ENCODE results near the gene SPDYE3. TPM values are rescaled to one million over a fixed set of nuclear protein-coding genes. Genes with fewer than 3 reads are reported as not detected.
"Not testable (repeated sequence)": the region's sequence is repeated elsewhere in the genome, so short reads cannot be mapped to it uniquely, and the experiment has no call there.

SPDYE3 gene
- total RNA-seq, 4 donors from 2014 or later = not detected

DNA sequence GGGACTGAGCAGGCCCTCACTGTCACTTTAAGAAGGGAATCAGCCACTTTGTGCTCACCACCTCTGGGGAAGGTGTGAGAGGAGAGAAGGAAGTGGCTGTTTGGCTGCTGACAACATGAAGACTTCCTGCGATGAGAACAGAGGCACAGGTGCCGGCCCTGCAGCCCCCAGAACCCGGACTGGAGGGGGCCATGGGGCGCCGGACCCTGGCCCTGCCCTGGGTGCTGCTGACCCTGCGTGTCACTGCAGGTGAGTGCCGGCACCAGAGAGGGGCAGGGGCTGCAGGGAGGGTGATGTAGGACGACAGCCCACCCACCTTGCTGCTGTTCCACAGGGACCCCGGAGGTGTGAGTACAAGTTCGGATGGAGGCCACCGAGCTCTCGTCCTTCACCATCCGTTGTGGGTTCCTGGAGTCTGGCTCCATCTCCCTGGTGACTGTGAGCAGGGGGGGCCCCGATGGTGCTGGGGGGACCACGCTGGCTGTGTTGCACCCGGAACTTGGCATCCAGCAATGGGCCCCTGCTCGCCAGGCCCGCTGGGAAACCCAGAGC, 44.8 kb downstream of the SPDYE3 start:
- 85 to 100% methylated on average over 2 to 11 of the region's 18 CpGs for WGBS, 2 donors
- H3K9me3 ChIP-seq; H3K4me3 ChIP-seq (replicated peaks in 1 of 3); H3K27ac ChIP-seq; H3K27me3 ChIP-seq; H3K4me1 ChIP-seq; DNase-seq; intact Hi-C loops (cut with DNase I): not testable (repeated sequence)
- peaks cover 64 to 77% of the 10 kb centered on the region in 2 donors for H3K36me3 ChIP-seq
- TF ChIP-seq POLR2A (IDR thresholded peaks at IDR 0.05) = peak in 1 of 2 donors; percentile 8

DNA sequence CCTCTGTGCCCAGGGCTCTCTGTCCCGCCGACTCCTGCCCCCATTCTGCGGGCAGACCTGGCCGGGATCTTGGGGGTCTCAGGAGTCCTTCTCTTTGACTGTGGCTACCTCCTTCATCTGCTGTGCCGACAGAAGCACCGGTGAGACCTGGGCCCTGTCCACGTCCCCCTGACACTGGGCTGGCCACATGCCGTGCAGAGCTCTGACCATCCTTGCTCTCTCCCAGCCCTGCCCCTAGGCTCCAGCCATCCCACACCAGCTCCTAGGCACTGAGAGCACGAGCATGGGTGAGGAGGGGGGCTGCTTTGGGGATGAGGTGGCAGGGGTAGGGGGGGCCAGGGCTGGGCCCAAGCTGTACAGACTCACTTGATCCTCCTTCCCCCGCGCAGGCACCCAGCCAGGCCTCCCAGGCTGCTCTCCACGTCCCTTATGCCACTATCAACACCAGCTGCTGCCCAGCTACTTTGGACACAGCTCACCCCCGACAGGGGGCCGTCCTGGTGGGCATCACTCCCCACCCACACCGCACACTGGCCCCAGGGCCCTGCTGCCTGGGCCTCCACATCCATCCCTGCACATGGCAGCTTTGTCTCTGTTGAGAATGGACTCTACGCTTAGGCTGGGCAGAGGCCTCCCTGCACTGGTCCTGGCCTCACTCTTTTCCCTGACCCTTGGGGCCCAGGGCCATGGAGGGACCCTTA, 45.6 kb downstream of the SPDYE3 start:
- intact Hi-C loops (cut with DNase I) = no loop called here
- H3K27ac ChIP-seq = no peak overlapping the region
- H3K27me3 ChIP-seq = no peaks in the 10 kb centered on the region
- no peak overlapping the region for H3K4me3 ChIP-seq (replicated peaks in 1 of 3)
- TF ChIP-seq POLR2A (IDR thresholded peaks at IDR 0.05) = no peak
- TF ChIP-seq, protein P1, sequence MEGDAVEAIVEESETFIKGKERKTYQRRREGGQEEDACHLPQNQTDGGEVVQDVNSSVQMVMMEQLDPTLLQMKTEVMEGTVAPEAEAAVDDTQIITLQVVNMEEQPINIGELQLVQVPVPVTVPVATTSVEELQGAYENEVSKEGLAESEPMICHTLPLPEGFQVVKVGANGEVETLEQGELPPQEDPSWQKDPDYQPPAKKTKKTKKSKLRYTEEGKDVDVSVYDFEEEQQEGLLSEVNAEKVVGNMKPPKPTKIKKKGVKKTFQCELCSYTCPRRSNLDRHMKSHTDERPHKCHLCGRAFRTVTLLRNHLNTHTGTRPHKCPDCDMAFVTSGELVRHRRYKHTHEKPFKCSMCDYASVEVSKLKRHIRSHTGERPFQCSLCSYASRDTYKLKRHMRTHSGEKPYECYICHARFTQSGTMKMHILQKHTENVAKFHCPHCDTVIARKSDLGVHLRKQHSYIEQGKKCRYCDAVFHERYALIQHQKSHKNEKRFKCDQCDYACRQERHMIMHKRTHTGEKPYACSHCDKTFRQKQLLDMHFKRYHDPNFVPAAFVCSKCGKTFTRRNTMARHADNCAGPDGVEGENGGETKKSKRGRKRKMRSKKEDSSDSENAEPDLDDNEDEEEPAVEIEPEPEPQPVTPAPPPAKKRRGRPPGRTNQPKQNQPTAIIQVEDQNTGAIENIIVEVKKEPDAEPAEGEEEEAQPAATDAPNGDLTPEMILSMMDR (IDR thresholded peaks at IDR 0.05) = no peak
- peaks cover 58 to 77% of the 10 kb centered on the region in 2 donors for H3K36me3 ChIP-seq
- no peak for DNase-seq
- H3K9me3 ChIP-seq = no peaks in the 10 kb centered on the region
- no peaks in the 10 kb centered on the region for H3K4me1 ChIP-seq
- WGBS, 2 donors = 91 to 93% methylated on average over 5 to 14 of the region's 16 CpGs

DNA sequence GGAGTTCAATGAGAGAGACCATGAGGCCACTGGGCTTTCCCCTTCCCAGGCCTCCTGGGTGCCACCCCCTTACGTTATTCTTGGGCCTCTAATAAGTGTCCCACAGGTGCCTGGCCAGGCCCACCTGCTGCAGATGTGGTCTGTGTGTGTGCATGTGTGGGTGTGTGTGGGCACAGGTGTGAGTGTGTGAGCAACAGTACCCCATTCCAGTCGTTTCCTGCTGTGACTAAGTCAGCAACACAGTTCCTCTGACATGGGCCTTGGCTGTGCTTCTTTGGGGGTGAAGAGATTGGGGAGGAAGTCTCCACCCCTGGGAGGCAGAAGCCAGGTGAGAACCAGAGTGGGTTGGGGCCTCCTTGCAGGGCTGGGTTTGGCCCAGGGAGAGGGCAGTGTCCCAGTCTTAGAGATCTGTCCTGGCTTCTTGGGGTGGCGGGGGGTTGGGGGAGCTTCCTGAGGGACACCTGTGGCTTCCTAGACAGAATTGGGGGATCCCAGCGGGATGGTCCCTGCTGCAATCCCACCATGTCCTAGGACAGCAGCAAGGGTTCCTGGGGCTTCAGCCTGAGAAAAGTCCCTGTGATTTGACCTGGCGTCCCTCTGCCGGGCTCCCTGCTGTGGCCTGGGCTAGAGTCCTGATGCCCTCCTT, 46.3 kb downstream of the SPDYE3 start:
- 95 to 98% methylated on average over 5 to 6 of the region's 6 CpGs for WGBS, 2 donors
- Histone ChIP-seq H3K4me1 (no peaks in the 10 kb centered on the region), H3K9me3 (no peaks in the 10 kb centered on the region), H3K4me3 (replicated peaks in 1 of 3) (no peak overlapping the region), H3K27me3 (no peaks in the 10 kb centered on the region), H3K27ac (no peak overlapping the region), H3K36me3 (peaks cover 60 to 79% of the 10 kb centered on the region in 2 donors)
- intact Hi-C loops (cut with DNase I) = no loop called here
- TF ChIP-seq, protein P1 (IDR thresholded peaks at IDR 0.05) = no peak
- no peak for TF ChIP-seq POLR2A (IDR thresholded peaks at IDR 0.05)
- no peak for DNase-seq

DNA sequence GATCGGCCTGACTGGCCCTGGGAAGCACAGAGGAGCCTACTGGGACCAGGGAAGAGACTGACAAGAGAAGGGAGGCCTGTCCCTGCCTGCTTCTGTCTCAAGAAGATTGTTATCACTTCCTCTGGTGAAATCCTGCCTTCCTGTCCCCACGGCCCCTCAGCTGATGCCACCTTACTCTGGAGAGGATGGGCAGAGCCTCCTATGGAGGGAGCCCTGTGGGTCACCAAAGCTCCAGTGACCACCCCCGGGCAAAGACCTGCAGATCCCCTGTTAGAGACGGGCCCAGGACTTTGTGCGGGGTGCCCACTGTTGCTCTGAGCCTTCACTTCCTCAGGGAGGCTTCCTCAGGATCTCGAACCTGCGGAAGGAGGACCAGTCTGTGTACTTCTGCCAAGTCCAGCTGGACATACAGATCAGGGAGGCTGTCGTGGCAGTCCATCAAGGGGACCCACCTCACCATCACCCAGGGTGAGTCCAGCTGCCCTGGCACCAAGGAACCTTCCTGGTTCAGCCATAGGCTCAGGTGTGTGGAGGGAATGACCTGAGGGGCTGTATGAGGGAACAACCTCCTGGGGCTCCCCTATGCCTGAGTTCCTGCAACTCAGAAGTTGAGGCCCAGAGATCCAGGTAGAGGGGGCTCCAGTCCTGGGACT, 49.0 kb downstream of the SPDYE3 start:
- peaks cover 73 to 88% of the 10 kb centered on the region in 2 donors for H3K36me3 ChIP-seq
- TF ChIP-seq, protein P1 (IDR thresholded peaks at IDR 0.05) = no peak
- no peak for TF ChIP-seq POLR2A (IDR thresholded peaks at IDR 0.05)
- intact Hi-C loops (cut with DNase I) = no loop called here

DNA sequence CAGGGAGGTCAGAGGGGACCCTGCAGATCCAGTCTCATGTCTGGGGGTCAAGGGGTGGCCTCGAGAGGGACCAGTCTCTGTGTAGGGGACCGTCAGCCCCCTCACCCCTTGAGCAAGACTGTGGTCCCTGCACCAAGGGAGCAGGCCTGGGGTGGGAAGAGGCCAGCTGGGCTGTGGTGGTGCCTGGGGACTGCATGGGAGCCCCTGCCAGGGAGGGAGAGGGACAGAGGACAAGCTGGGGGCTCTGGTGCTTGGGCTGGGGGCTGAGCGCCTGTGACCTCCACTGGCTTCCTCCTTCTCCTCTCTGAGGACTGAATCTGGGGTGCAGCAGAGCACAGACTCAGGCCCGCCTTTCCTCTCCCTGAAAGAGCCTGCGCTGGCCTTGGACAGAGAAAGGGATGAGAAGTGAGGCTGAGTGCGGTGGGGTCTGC, 49.6 kb downstream of the SPDYE3 start:
- TF ChIP-seq POLR2A (IDR thresholded peaks at IDR 0.05) = no peak
- TF ChIP-seq, protein P1 (IDR thresholded peaks at IDR 0.05) = no peak
- Histone ChIP-seq H3K4me1 (no peaks in the 10 kb centered on the region), H3K36me3 (peaks cover 75 to 90% of the 10 kb centered on the region in 2 donors), H3K27ac (no peak overlapping the region), H3K9me3 (no peaks in the 10 kb centered on the region), H3K27me3 (no peaks in the 10 kb centered on the region), H3K4me3 (replicated peaks in 1 of 3) (no peak overlapping the region)
- intact Hi-C loops (cut with DNase I) = no loop called here
- 82 to 89% methylated on average over 3 to 4 of the region's 6 CpGs for WGBS, 2 donors
- DNase-seq = no peak

More for the DNA sequence above, 49.0 kb downstream of the SPDYE3 start:
- H3K4me1 ChIP-seq = no peaks in the 10 kb centered on the region
- no peaks in the 10 kb centered on the region for H3K9me3 ChIP-seq
- H3K27ac ChIP-seq = no peak overlapping the region
- no peak overlapping the region for H3K4me3 ChIP-seq (replicated peaks in 1 of 3)
- no peak for DNase-seq
- WGBS, 2 donors = 91 to 95% methylated on average over 6 to 8 of the region's 8 CpGs
- H3K27me3 ChIP-seq = no peaks in the 10 kb centered on the region

Measured in thyroid gland (tissue), 4 donors.